Measurements from ENCODE around the gene SZRD1.

The SZRD1 gene

DNA sequence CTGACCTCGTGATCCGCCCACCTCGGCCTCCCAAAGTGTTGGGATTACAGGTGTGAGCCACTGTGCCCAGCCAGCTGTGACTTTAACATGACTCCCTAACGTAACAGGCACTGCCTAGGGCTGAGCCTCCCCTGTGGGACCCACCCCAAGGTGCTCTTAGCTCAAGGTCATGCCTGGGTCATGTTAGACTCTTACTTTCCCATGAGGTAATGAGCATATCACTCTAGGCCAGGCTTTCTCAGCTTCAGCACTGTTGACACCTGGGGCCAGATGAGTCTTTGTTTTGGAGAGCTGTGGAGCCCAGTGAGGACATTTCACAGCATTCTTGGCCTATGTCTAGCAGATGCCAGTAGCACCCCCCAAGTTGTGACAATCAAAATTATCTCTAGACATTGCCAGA is 78.0 kb downstream of the SZRD1 start:
- TF ChIP-seq, protein P1, sequence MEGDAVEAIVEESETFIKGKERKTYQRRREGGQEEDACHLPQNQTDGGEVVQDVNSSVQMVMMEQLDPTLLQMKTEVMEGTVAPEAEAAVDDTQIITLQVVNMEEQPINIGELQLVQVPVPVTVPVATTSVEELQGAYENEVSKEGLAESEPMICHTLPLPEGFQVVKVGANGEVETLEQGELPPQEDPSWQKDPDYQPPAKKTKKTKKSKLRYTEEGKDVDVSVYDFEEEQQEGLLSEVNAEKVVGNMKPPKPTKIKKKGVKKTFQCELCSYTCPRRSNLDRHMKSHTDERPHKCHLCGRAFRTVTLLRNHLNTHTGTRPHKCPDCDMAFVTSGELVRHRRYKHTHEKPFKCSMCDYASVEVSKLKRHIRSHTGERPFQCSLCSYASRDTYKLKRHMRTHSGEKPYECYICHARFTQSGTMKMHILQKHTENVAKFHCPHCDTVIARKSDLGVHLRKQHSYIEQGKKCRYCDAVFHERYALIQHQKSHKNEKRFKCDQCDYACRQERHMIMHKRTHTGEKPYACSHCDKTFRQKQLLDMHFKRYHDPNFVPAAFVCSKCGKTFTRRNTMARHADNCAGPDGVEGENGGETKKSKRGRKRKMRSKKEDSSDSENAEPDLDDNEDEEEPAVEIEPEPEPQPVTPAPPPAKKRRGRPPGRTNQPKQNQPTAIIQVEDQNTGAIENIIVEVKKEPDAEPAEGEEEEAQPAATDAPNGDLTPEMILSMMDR (IDR thresholded peaks at IDR 0.05; ENCODE audit: low read depth, low read length): no peak
- peaks cover 50% of the 10 kb centered on the region for H3K36me3 ChIP-seq
- no peaks in the 10 kb centered on the region for H3K9me3 ChIP-seq (ENCODE audit: severe bottlenecking)
- H3K4me3 ChIP-seq (ENCODE audit: low read depth, low read length): no peak overlapping the region
- DNase-seq: no peak
- H3K27me3 ChIP-seq (ENCODE audit: insufficient read depth, low read depth, severe bottlenecking): no peaks in the 10 kb centered on the region
- no peak overlapping the region for H3K27ac ChIP-seq

DNA sequence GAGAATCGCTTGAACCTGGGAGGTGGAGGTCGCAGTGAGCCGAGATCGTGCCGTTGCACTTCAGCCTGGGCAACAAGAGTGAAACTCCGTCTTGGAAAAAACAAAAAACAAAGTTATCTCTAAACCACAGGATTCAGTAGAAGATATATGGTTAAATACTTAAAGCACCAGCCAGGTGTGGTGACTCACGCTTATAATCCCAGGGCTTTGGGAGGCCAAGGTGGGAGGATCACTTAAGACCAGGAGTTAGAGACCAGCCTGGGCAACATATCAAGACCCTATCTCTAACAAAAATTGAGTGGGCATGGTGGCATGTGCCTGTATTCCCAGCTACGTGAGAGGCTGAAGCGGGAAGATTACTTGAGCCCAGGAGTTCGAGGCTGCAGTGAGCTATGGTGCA is 79.1 kb downstream of the SZRD1 start:
- DNase-seq: no peak
- peaks cover 54% of the 10 kb centered on the region for H3K36me3 ChIP-seq
- no peak overlapping the region for H3K27ac ChIP-seq
- H3K4me3 ChIP-seq (ENCODE audit: low read depth, low read length): no peak overlapping the region
- H3K27me3 ChIP-seq (ENCODE audit: insufficient read depth, low read depth, severe bottlenecking): no peaks in the 10 kb centered on the region
- no peaks in the 10 kb centered on the region for H3K9me3 ChIP-seq (ENCODE audit: severe bottlenecking)
- TF ChIP-seq, protein P1 (IDR thresholded peaks at IDR 0.05; ENCODE audit: low read depth, low read length): no peak

DNA sequence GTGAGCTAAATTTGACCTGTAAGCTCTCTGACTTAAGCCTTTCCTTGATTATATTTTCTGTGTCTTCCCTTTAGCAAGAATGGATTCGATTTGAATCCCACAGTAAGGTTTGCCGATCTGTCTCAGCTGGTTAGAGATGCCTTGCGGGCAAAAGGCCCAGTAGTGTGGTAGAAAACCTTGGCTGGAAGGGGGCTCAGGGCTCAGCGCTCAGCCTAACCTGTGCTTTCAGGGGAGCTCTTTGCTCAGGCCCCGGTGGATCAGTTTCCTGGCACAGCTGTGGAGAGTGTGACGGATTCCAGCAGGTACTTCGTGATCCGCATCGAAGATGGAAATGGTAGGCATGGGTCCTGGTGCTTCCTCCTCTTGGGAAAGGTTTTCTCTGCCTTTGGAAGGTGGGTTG is 80.6 kb downstream of the SZRD1 start:
- Histone ChIP-seq H3K27ac (no peak overlapping the region), H3K36me3 (peaks cover 60% of the 10 kb centered on the region), H3K4me3 (ENCODE audit: low read depth, low read length) (no peak overlapping the region), H3K27me3 (ENCODE audit: insufficient read depth, low read depth, severe bottlenecking) (no peaks in the 10 kb centered on the region), H3K9me3 (ENCODE audit: severe bottlenecking) (no peaks in the 10 kb centered on the region)
- no peak for DNase-seq
- TF ChIP-seq, protein P1 (IDR thresholded peaks at IDR 0.05; ENCODE audit: low read depth, low read length): no peak

All from WERI-Rb-1 (cell line).